ENCODE data around the gene SFTPB.

SFTPB gene

GRCh38 chr2:85647823-85648526, 20.0 kb downstream of the SFTPB start:
- ChIA-PET CTCF (interaction anchor here (1.0 to 35.3 kb wide), 18 partner anchors 11 to 466 kb away, joined by 3 to 915 read pairs (median 6); partner anchors contain the start of genes ATOH8 and USP39), POLR2A (no interaction called here)
- no peak overlapping the region for H3K4me3 ChIP-seq (ENCODE audit: low read depth, low read length)
- no peak for TF ChIP-seq CTCF (IDR thresholded peaks at IDR 0.05; ENCODE audit: insufficient read depth, low read length, missing control alignments)
- no peak for DNase-seq (ENCODE audit: low read depth, low spot score)

- CTCF ChIA-PET, result interaction anchor here (0.8 to 35.3 kb wide), 7 partner anchors 9 to 181 kb away, joined by 3 to 915 read pairs (median 12); no protein-coding TSS in a partner anchor
- H3K4me3 ChIP-seq (ENCODE audit: low read depth, low read length), result no peak overlapping the region
- DNase-seq (ENCODE audit: low read depth, low spot score), result no peak
- POLR2A ChIA-PET, result no interaction called here
- TF ChIP-seq CTCF (IDR thresholded peaks at IDR 0.05; ENCODE audit: insufficient read depth, low read length, missing control alignments), result no peak
Observed at GRCh38 chr2:85646166-85646565, 21.8 kb downstream of the SFTPB start.

- no peak overlapping the region for H3K4me3 ChIP-seq (ENCODE audit: low read depth, low read length)
- no peak for DNase-seq (ENCODE audit: low read depth, low spot score)
- no peak for TF ChIP-seq CTCF (IDR thresholded peaks at IDR 0.05; ENCODE audit: insufficient read depth, low read length, missing control alignments)
- CTCF ChIA-PET, result interaction anchor here (1.5 to 35.3 kb wide), 6 partner anchors 8 to 170 kb away, joined by 3 to 915 read pairs (median 26); no protein-coding TSS in a partner anchor
- POLR2A ChIA-PET, result no interaction called here
Observed at GRCh38 chr2:85644909-85645308, 23.1 kb downstream of the SFTPB start.

GRCh38 chr2:85642725-85643124, 25.3 kb downstream of the SFTPB start:
- H3K4me3 ChIP-seq (ENCODE audit: low read depth, low read length), result no peak overlapping the region
- ChIA-PET POLR2A (no interaction called here), CTCF (interaction anchor here (1.0 to 35.3 kb wide), 6 partner anchors 8 to 173 kb away, joined by 3 to 915 read pairs (median 6); no protein-coding TSS in a partner anchor)
- no peak for DNase-seq (ENCODE audit: low read depth, low spot score)
- no peak for TF ChIP-seq CTCF (IDR thresholded peaks at IDR 0.05; ENCODE audit: insufficient read depth, low read length, missing control alignments)

- no peak for DNase-seq (ENCODE audit: low read depth, low spot score)
- ChIA-PET POLR2A (interaction anchor here (1.0 kb wide), 1 partner anchor 97 kb away, joined by 3 read pairs; no protein-coding TSS in a partner anchor), CTCF (interaction anchor here (0.6 to 35.3 kb wide), 17 partner anchors 9 to 444 kb away, joined by 3 to 915 read pairs (median 19); no protein-coding TSS in a partner anchor)
- no peak for TF ChIP-seq CTCF (IDR thresholded peaks at IDR 0.05; ENCODE audit: insufficient read depth, low read length, missing control alignments)
- no peak overlapping the region for H3K4me3 ChIP-seq (ENCODE audit: low read depth, low read length)
Observed at GRCh38 chr2:85635636-85636035, 32.4 kb downstream of the SFTPB start.

GRCh38 chr2:85635011-85635410, 33.0 kb downstream of the SFTPB start:
- no peak for TF ChIP-seq CTCF (IDR thresholded peaks at IDR 0.05; ENCODE audit: insufficient read depth, low read length, missing control alignments)
- DNase-seq (ENCODE audit: low read depth, low spot score), result no peak
- H3K4me3 ChIP-seq (ENCODE audit: low read depth, low read length), result no peak overlapping the region
- CTCF ChIA-PET, result interaction anchor here (1.0 to 35.3 kb wide), 12 partner anchors 8 to 444 kb away, joined by 3 to 915 read pairs (median 39); no protein-coding TSS in a partner anchor
- POLR2A ChIA-PET, result interaction anchor here (1.0 kb wide), 1 partner anchor 96 kb away, joined by 3 read pairs; no protein-coding TSS in a partner anchor

All from AG04449 (cell line).